Loucy (cell line): ENCODE results near the gene ARHGAP22.

Experiments used
- H2AFZ ChIP-seq: fragments of 200-600 bp; sonication (generic); 2 replicates; pipeline ENCODE4 v1.6.0; 2016; ENCODE audit warnings: antibody characterized with exemption, mild to moderate bottlenecking, low read length, moderate library complexity
- H3F3A ChIP-seq: fragments of 200-600 bp; 2 replicates; pipeline ENCODE4 v1.6.0; 2016; ENCODE audit warnings: antibody characterized with exemption, low read depth, mild to moderate bottlenecking
- H3K27me3 ChIP-seq: fragments of 200-600 bp; sonication (generic); 2 replicates; pipeline ENCODE4 v1.6.1; 2014; ENCODE audit warnings: low read length, mild to moderate bottlenecking; ENCODE audit not compliant: insufficient read depth, poor library complexity, severe bottlenecking
- H3K36me3 ChIP-seq: fragments of 200-600 bp; sonication (generic); 2 replicates; pipeline ENCODE4 v1.6.1; 2016; ENCODE audit warnings: low read length; ENCODE audit not compliant: insufficient read depth
- H3K4me1 ChIP-seq: fragments of 200-600 bp; sonication (generic); 2 replicates; pipeline ENCODE4 v1.5.1; 2014; ENCODE audit warnings: low read length, mild to moderate bottlenecking; ENCODE audit not compliant: insufficient read depth, poor library complexity, severe bottlenecking
- H3K4me2 ChIP-seq: fragments of 200-600 bp; sonication (generic); 2 replicates; pipeline ENCODE4 v1.6.0; 2014; ENCODE audit warnings: antibody characterized with exemption, low read length, low read depth, mild to moderate bottlenecking; ENCODE audit not compliant: poor library complexity, severe bottlenecking
- H3K4me3 ChIP-seq: fragments of 200-600 bp; sonication (generic); 2 replicates; pipeline ENCODE4 v1.5.1; 2014; ENCODE audit warnings: low read length, mild to moderate bottlenecking, mixed read lengths; ENCODE audit not compliant: poor library complexity, severe bottlenecking
- H3K79me2 ChIP-seq: fragments of 200-600 bp; sonication (generic); 2 replicates; pipeline ENCODE4 v1.6.1; 2014; ENCODE audit warnings: low read length; ENCODE audit not compliant: insufficient read depth
- H3K9ac ChIP-seq: fragments of 200-600 bp; sonication (generic); 2 replicates; pipeline ENCODE4 v1.6.0; 2014; ENCODE audit warnings: mild to moderate bottlenecking, low read depth, low read length, moderate library complexity; ENCODE audit not compliant: poor library complexity, severe bottlenecking
- H3K9me2 ChIP-seq: fragments of 200-600 bp; sonication (generic); replicated peaks from 2 replicates; pipeline ENCODE4 v1.6.1; 2016; ENCODE audit warnings: low read depth, low read length, mixed read lengths
- H3K9me3 ChIP-seq: fragments of 200-600 bp; sonication (generic); 2 replicates; pipeline ENCODE4 v1.6.1; 2014; ENCODE audit warnings: mild to moderate bottlenecking, antibody characterized with exemption, low read length, low read depth; ENCODE audit not compliant: insufficient read depth
- H4K20me1 ChIP-seq: fragments of 200-600 bp; sonication (generic); 2 replicates; pipeline ENCODE4 v1.6.0; 2014; ENCODE audit warnings: antibody characterized with exemption, low read length, mild to moderate bottlenecking; ENCODE audit not compliant: insufficient read depth, poor library complexity, severe bottlenecking
- CTCF ChIP-seq: fragments of 200-600 bp; sonication (generic); conservative IDR thresholded peaks from 2 replicates; pipeline ENCODE4 v1.5.1; 2014; ENCODE audit warnings: mild to moderate bottlenecking, antibody characterized with exemption, low read length
- EZH2phosphoT487 ChIP-seq: fragments of 200-600 bp; IDR thresholded peaks from 2 replicates; pipeline ENCODE4 v1.6.1; 2018; ENCODE audit warnings: antibody characterized with exemption, mild to moderate bottlenecking, moderate library complexity, borderline replicate concordance

Gene ARHGAP22, protein sequence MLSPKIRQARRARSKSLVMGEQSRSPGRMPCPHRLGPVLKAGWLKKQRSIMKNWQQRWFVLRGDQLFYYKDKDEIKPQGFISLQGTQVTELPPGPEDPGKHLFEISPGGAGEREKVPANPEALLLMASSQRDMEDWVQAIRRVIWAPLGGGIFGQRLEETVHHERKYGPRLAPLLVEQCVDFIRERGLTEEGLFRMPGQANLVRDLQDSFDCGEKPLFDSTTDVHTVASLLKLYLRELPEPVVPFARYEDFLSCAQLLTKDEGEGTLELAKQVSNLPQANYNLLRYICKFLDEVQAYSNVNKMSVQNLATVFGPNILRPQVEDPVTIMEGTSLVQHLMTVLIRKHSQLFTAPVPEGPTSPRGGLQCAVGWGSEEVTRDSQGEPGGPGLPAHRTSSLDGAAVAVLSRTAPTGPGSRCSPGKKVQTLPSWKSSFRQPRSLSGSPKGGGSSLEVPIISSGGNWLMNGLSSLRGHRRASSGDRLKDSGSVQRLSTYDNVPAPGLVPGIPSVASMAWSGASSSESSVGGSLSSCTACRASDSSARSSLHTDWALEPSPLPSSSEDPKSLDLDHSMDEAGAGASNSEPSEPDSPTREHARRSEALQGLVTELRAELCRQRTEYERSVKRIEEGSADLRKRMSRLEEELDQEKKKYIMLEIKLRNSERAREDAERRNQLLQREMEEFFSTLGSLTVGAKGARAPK

GRCh38 chr10:48604991-48605508 lies at the start of gene ARHGAP22:
Gene ARHGAP22 (minus strand): TSS chr10:48605073. CDS start chr10:48604796, 277 bp downstream.
- Histone ChIP-seq H3K79me2 (no peaks in the 10 kb centered on the region), H3K9me3 (no peaks in the 10 kb centered on the region), H3K9ac (no peak within 1 kb of the TSS), H3K9me2 (no peaks in the 10 kb centered on the region), H4K20me1 (no peaks in the 10 kb centered on the region), H3K4me3 (no peak within 1 kb of the TSS), H3K4me1 (peaks cover 14% of the 10 kb centered on the region), H3F3A (no peaks in the 10 kb centered on the region), H3K4me2 (no peak within 1 kb of the TSS), H3K27me3 (no peaks in the 10 kb centered on the region), H2AFZ (no peak within 1 kb of the TSS), H3K36me3 (no peaks in the 10 kb centered on the region)
- no peak for TF ChIP-seq EZH2phosphoT487
- TF ChIP-seq CTCF: no peak

GRCh38 chr10:48653944-48654698 lies 49.2 kb upstream of the ARHGAP22 start:
- Histone ChIP-seq H3K36me3 (no peaks in the 10 kb centered on the region), H3K4me3 (no peak overlapping the region), H2AFZ (no peak overlapping the region), H3K27me3 (no peaks in the 10 kb centered on the region), H3K4me2 (no peak overlapping the region), H3K9me2 (no peaks in the 10 kb centered on the region), H3K79me2 (no peaks in the 10 kb centered on the region), H3K4me1 (peaks cover 15% of the 10 kb centered on the region), H3K9ac (no peak overlapping the region), H3F3A (no peaks in the 10 kb centered on the region), H4K20me1 (no peaks in the 10 kb centered on the region), H3K9me3 (no peaks in the 10 kb centered on the region)
- TF ChIP-seq EZH2phosphoT487 (no peak), CTCF (no peak)

DNA sequence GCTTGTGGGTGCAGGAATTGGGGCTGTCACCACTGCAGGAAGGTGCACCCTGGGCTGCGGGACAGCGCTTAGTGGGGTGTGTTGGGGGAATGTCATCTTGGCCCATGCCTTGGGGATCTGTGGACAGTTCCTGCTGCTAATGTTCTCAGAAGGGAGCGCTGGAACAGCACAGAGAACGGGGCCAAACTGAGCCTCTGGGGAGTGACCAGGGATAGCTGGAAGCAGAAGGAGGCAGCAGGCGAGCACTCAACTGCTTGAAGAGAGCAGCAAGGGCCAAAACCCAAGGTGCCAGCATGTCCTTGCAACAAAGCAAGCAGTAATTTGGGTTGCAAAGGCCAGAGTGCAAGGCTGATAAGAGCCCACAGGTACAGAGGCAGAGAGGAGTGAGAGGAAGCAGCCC lies 48.5 kb upstream of the ARHGAP22 start:
- Histone ChIP-seq H2AFZ (no peak overlapping the region), H3K79me2 (no peaks in the 10 kb centered on the region), H4K20me1 (no peaks in the 10 kb centered on the region), H3K27me3 (no peaks in the 10 kb centered on the region), H3K4me2 (no peak overlapping the region), H3K4me1 (peaks cover 17% of the 10 kb centered on the region), H3K9me3 (no peaks in the 10 kb centered on the region), H3K4me3 (no peak overlapping the region), H3K9me2 (no peaks in the 10 kb centered on the region), H3F3A (no peaks in the 10 kb centered on the region), H3K36me3 (no peaks in the 10 kb centered on the region), H3K9ac (no peak overlapping the region)
- TF ChIP-seq EZH2phosphoT487 (no peak), CTCF (no peak)
